Naive thymus-derived CD8-positive, alpha-beta T cell (primary cell): Measurements from ENCODE around the gene TAP1. TPM values are rescaled to one million over a fixed set of nuclear protein-coding genes. Genes with fewer than 3 reads are reported as not detected.

ENCODE experiments used
- polyA plus RNA-seq, 3 donors: library from polyadenylated mRNA; unstranded; fragments of 300-500 nt; fragmentation: Illumina TruSeq; gene quantifications; one replicate each; pipeline ENCODE4 v1.2.3, GENCODE V29; 2021
- total RNA-seq, 8 experiments: library from RNA in 2 of 8; stranded (reverse) in 2 of 8; gene quantifications; one replicate each; pipeline ENCODE4 v1.2.3 and lab custom pipeline; 2021 to 2026

The TAP1 gene
- total and polyA plus RNA-seq, 5 experiments from 2014 or later = 113 to 283 (median 197) TPM

Other genes with a start within 250 kb of the TAP1 start
- gene HLA-DQA1, start 216.3 kb downstream of the TAP1 start, total RNA-seq = 10 to 100 TPM; 13.7 to 15.5 TPM
- gene HLA-DQA1, start 216.3 kb downstream of the TAP1 start, polyA plus RNA-seq = 10 to 100 TPM in 1 of 3 donors, 1 to 10 TPM in 1, not detected in 1; 1.6 to 11.0 TPM
- gene HLA-DQB1, start 187.0 kb downstream of the TAP1 start, total RNA-seq = 10 to 100 TPM; 13.6 to 17.0 TPM
- gene HLA-DQB1, start 187.0 kb downstream of the TAP1 start, polyA plus RNA-seq = 10 to 100 TPM in 1 of 3 donors, 1 to 10 TPM in 2; 1.4 to 22.9 (median 5.9) TPM
- 1 to 10 TPM; 1.1 to 1.6 TPM for gene HLA-DQA2, start 112.3 kb downstream of the TAP1 start, total RNA-seq
- gene HLA-DQA2, start 112.3 kb downstream of the TAP1 start, polyA plus RNA-seq = 1 to 10 TPM in 1 of 3 donors, not detected in 2; 2.8 TPM
- 1 to 10 TPM in 1 of 2 experiments, under 1 TPM in 1; 0.74 to 1.2 TPM for gene HLA-DQB2, start 90.2 kb downstream of the TAP1 start, total RNA-seq
- gene HLA-DQB2, start 90.2 kb downstream of the TAP1 start, polyA plus RNA-seq = 1 to 10 TPM in 1 of 3 donors, under 1 TPM in 1, not detected in 1; 0.91 to 2.2 TPM
- 1 to 10 TPM; 3.9 to 5.6 TPM for gene HLA-DOB, start 36.7 kb downstream of the TAP1 start, total RNA-seq
- gene HLA-DOB, start 36.7 kb downstream of the TAP1 start, polyA plus RNA-seq = under 1 TPM in 2 of 3 donors, not detected in 1; 0.43 to 0.75 TPM
- gene TAP2, start 15.0 kb downstream of the TAP1 start, total RNA-seq = 100 to 1,000 TPM in 1 of 2 experiments, 10 to 100 TPM in 1; 96.2 to 117 TPM
- 10 to 100 TPM; 24.2 to 36.6 (median 25.3) TPM for gene TAP2, start 15.0 kb downstream of the TAP1 start, polyA plus RNA-seq
- 100 to 1,000 TPM; 133 to 138 TPM for gene PSMB8, start 9.7 kb downstream of the TAP1 start, total RNA-seq
- 100 to 1,000 TPM; 350 to 386 (median 386) TPM for gene PSMB8, start 9.7 kb downstream of the TAP1 start, polyA plus RNA-seq
- 100 to 1,000 TPM; 102 to 104 TPM for gene PSMB9, start 488 bp upstream of the TAP1 start, total RNA-seq
- gene PSMB9, start 488 bp upstream of the TAP1 start, polyA plus RNA-seq = 100 to 1,000 TPM; 402 to 432 (median 424) TPM
- gene HLA-DMB, start 87.3 kb upstream of the TAP1 start, total RNA-seq = 10 to 100 TPM; 23.0 to 23.5 TPM
- gene HLA-DMB, start 87.3 kb upstream of the TAP1 start, polyA plus RNA-seq = 10 to 100 TPM; 10.8 to 22.5 (median 16.8) TPM
- gene HLA-DMA, start 99.4 kb upstream of the TAP1 start, total RNA-seq = 10 to 100 TPM; 38.7 to 39.7 TPM
- 10 to 100 TPM; 23.7 to 37.4 (median 26.9) TPM for gene HLA-DMA, start 99.4 kb upstream of the TAP1 start, polyA plus RNA-seq
- 100 to 1,000 TPM; 454 to 455 TPM for gene BRD2, start 114.9 kb upstream of the TAP1 start, total RNA-seq
- gene BRD2, start 114.9 kb upstream of the TAP1 start, polyA plus RNA-seq = 10 to 100 TPM; 24.5 to 72.8 (median 29.8) TPM
- 10 to 100 TPM; 50.7 to 51.7 TPM for gene HLA-DOA, start 155.9 kb upstream of the TAP1 start, total RNA-seq
- 10 to 100 TPM; 26.4 to 61.0 (median 33.2) TPM for gene HLA-DOA, start 155.9 kb upstream of the TAP1 start, polyA plus RNA-seq
- 10 to 100 TPM; 32.6 to 35.9 TPM for gene HLA-DPA1, start 219.9 kb upstream of the TAP1 start, total RNA-seq
- 100 to 1,000 TPM in 1 of 3 donors, 10 to 100 TPM in 2; 19.5 to 121 (median 77.1) TPM for gene HLA-DPA1, start 219.9 kb upstream of the TAP1 start, polyA plus RNA-seq
- 10 to 100 TPM; 42.8 to 44.0 TPM for gene HLA-DPB1, start 222.3 kb upstream of the TAP1 start, total RNA-seq
- 100 to 1,000 TPM in 2 of 3 donors, 10 to 100 TPM in 1; 62.2 to 228 (median 186) TPM for gene HLA-DPB1, start 222.3 kb upstream of the TAP1 start, polyA plus RNA-seq